Epithelial cell of proximal tubule (primary cell): ENCODE data around the gene SUMO4. TPM values are rescaled to one million over a fixed set of nuclear protein-coding genes. Genes with fewer than 3 reads are reported as not detected.

ENCODE experiments used
- DNase-seq: peaks from one replicate; pipeline ENCODE4 v3.0.0-alpha.2; 2011; ENCODE audit warnings: low read depth
- H3K4me3 ChIP-seq: 2 replicates; pipeline ENCODE4 v1.5.1; 2011; ENCODE audit warnings: low read depth, mild to moderate bottlenecking, low read length
- total RNA-seq: library from RNA; depleted of rRNA; stranded (reverse); fragments of >200 nt; gene quantifications from 2 replicates; pipeline ENCODE4 v1.2.3, GENCODE V29; 2015
- TF ChIP-seq, protein P1 (sequence below): conservative IDR thresholded peaks from 2 replicates; pipeline ENCODE4 v1.5.1; 2012; ENCODE audit warnings: low read depth, mild to moderate bottlenecking, low read length

The SUMO4 gene
- total RNA-seq, 1 donor from 2014 or later, result not detected

GRCh38 chr6:149445095-149445466 lies 45.0 kb downstream of the SUMO4 start:
- TF ChIP-seq, protein P1, sequence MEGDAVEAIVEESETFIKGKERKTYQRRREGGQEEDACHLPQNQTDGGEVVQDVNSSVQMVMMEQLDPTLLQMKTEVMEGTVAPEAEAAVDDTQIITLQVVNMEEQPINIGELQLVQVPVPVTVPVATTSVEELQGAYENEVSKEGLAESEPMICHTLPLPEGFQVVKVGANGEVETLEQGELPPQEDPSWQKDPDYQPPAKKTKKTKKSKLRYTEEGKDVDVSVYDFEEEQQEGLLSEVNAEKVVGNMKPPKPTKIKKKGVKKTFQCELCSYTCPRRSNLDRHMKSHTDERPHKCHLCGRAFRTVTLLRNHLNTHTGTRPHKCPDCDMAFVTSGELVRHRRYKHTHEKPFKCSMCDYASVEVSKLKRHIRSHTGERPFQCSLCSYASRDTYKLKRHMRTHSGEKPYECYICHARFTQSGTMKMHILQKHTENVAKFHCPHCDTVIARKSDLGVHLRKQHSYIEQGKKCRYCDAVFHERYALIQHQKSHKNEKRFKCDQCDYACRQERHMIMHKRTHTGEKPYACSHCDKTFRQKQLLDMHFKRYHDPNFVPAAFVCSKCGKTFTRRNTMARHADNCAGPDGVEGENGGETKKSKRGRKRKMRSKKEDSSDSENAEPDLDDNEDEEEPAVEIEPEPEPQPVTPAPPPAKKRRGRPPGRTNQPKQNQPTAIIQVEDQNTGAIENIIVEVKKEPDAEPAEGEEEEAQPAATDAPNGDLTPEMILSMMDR, result no peak
- no peak overlapping the region for H3K4me3 ChIP-seq
- no peak for DNase-seq

DNA sequence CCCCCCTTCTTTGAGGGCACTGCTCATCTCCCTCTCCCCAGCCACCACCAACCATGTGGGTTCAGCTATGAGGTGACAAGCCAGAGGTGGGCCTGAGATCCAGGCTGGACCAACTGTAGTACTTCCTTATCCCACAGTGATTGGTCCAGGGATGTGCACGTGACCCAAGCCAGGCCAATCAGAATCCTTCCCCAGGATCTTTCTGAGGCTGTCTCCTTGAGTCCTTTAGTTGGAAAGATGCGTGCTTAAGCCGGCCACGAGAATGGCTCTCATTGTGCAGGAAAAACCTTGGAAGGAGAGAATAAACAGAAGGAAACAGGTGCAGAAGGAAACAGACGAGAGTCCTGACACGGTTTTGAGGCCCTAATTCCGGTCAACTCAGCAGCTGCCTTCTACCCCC lies 45.5 kb downstream of the SUMO4 start:
- DNase-seq, result no peak
- H3K4me3 ChIP-seq, result no peak overlapping the region

DNA sequence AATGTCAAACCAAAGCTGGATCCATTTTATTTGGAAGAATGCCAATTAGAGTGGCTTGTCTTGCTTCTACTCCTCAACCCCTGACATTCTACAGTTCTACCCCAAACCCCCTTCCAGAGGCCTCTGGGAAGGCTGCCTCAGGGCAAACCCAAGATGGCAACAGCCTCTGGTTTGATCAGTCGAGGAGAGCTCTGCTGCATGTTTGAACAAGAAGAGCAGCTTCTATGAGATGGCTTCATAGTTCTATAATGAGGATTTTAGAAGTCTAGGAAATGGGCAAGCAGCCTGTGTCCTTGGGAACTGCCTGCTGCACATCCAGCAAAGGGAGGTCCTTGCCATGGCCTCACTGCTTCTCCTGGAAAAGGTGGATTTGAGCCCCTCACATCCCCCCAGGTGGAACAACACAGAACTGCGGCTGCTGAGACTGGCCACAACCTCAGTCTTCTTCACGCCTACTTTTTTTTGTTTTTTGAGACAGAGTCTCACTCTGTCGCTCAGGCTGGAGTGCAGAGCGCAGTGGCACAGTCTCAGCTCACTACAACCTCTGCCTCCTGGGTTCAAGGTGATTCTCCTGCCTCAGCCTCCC lies 46.8 kb downstream of the SUMO4 start:
- TF ChIP-seq, protein P1, result no peak
- H3K4me3 ChIP-seq, result no peak overlapping the region
- no peak for DNase-seq

More for the DNA sequence above, 45.5 kb downstream of the SUMO4 start:
- TF ChIP-seq, protein P1, result no peak

- TF ChIP-seq, protein P1, result no peak
- no peak overlapping the region for H3K4me3 ChIP-seq
- no peak for DNase-seq
Measured at GRCh38 chr6:149448821-149449453, 48.9 kb downstream of the SUMO4 start.

- peak overlapping the region; percentile 38 for H3K4me3 ChIP-seq
- TF ChIP-seq, protein P1, result no peak
- DNase-seq, result no peak
Measured at GRCh38 chr6:149449831-149450678, 50.0 kb downstream of the SUMO4 start.

Other genes starting within 250 kb of the SUMO4 start
- 16.9 and 18.7 TPM in 2 replicates for gene TAB2, start 82.5 kb upstream of the SUMO4 start, total RNA-seq
- gene ZC3H12D, start 84.8 kb downstream of the SUMO4 start, total RNA-seq, result 0.07 and 0.17 TPM in 2 replicates
- 20.9 and 33.0 TPM in 2 replicates for gene PPIL4, start 145.8 kb downstream of the SUMO4 start, total RNA-seq
- 35.3 and 38.0 TPM in 2 replicates for gene GINM1, start 166.1 kb downstream of the SUMO4 start, total RNA-seq
- 16.3 and 17.7 TPM in 2 replicates for gene KATNA1, start 248.5 kb downstream of the SUMO4 start, total RNA-seq